Memory B cell (primary cell): Measurements from ENCODE around the gene SRP68.
A peak's percentile ranks its signal among the peaks of the same experiment; 100 is the strongest.
"Not testable (repeated sequence)": the region's sequence is repeated elsewhere in the genome, so short reads cannot be mapped to it uniquely, and the experiment has no call there.

Source experiments
- ATAC-seq: fragments of 150-1000 bp; cut with Tn5 transposase; 2 replicates; pipeline ENCODE4 v1.10.0; 2021; ENCODE audit warnings: low read depth, mild to moderate bottlenecking, moderate library complexity
- DNase-seq, 2 donors: peaks; one replicate each; pipeline ENCODE4 v3.0.0; 2022; ENCODE audit warnings: low spot score in 2 of 2
- H3K27ac Mint-ChIP-seq: one replicate; pipeline ENCODE4 v1.8.0; 2022; ENCODE audit warnings: mild to moderate bottlenecking, moderate library complexity, mixed read lengths
- H3K27me3 Mint-ChIP-seq: one replicate; pipeline ENCODE4 v1.8.0; 2022; ENCODE audit warnings: mixed read lengths
- H3K36me3 Mint-ChIP-seq: one replicate; pipeline ENCODE4 v1.8.0; 2022; ENCODE audit warnings: mild to moderate bottlenecking, mixed read lengths
- H3K4me1 Mint-ChIP-seq: one replicate; pipeline ENCODE4 v1.8.0; 2022; ENCODE audit warnings: mixed read lengths
- H3K4me3 Mint-ChIP-seq: one replicate; pipeline ENCODE4 v1.8.0; 2022; ENCODE audit warnings: mild to moderate bottlenecking, moderate library complexity, mixed read lengths
- H3K9me3 Mint-ChIP-seq: one replicate; pipeline ENCODE4 v1.8.0; 2022; ENCODE audit warnings: mixed read lengths

Gene SRP68

DNA sequence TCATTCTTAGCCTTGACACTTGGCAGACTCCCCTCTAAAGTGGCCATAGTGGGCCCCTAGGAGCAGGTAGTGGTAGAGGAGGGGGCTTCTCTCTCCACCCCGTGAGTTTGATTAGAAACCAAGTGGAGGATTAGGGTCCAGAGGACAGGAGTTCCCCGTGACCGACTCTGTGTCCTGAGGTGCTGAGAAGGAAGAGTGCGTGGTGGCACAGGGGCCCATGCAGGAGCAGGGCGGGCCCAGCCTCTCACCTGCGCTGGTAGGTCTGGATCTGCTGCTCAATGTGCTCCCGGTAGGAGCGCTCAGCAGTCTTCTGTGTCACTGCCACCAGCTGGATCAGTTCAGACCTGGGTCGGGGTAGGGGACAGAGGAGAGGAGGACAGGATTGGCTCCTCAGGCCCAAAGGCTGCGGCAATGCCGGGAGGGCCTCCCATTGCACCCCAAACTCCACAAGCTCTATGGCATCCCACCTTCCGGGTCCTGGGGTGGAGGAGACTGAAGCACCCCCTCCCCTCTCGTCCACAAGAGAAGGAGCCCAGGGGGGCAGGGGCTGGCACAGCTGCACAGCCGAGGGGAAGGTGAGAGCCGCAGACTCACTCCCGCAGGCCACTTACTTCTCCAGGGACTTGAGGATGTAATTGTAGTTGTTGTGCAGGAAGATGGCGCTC, 12.9 kb upstream of the SRP68 start:
- H3K4me3 Mint-ChIP-seq = no peak overlapping the region
- H3K36me3 Mint-ChIP-seq = peaks cover 18% of the 10 kb centered on the region
- ATAC-seq (no peak), DNase-seq (no peak)
- H3K4me1 Mint-ChIP-seq = no peaks in the 10 kb centered on the region
- no peak overlapping the region for H3K27ac Mint-ChIP-seq
- no peaks in the 10 kb centered on the region for H3K27me3 Mint-ChIP-seq
- H3K9me3 Mint-ChIP-seq = no peaks in the 10 kb centered on the region

DNA sequence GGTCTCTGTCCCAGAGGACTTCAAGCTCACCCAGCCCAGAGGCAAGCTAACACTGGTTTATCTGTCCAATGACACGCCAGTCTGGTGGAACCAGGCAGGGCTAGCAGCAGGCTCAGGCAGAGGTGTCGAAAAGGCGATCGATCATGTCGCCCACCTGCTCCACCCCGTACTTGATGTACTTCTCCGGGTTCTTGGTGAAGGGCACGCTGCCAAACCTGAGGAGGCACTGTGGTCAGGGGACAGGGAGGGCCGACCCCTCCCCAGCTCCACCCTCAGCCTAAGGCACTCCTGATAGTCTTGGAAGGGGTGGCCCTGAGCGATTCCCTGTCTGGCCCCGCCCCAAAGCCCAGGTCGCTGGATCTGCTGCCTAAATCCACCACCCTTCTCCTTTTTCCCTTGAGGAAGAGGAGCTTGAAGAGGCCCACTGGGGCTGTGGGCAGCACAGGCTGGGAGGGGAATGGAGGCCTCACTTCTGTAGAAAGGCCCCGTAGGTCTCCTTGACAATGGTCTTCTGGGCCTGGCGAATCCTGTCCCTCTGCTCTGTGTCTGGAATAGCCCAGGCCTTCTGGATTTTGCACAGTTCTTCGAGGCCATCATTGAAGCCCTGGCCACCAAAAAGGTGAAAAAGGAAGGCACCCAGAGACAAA, 11.3 kb upstream of the SRP68 start:
- Mint-ChIP-seq H3K4me1 (no peaks in the 10 kb centered on the region), H3K36me3 (peaks cover 11% of the 10 kb centered on the region), H3K27me3 (peaks cover 2% of the 10 kb centered on the region), H3K9me3 (no peaks in the 10 kb centered on the region), H3K27ac (no peak overlapping the region), H3K4me3 (no peak overlapping the region)
- ATAC-seq (no peak), DNase-seq (no peak)

GRCh38 chr17:76082326-76083251, 10.3 kb upstream of the SRP68 start:
- no peaks in the 10 kb centered on the region for H3K9me3 Mint-ChIP-seq
- H3K4me3 Mint-ChIP-seq = no peak overlapping the region
- ATAC-seq = no peak
- H3K36me3 Mint-ChIP-seq = peaks cover 9% of the 10 kb centered on the region
- H3K4me1 Mint-ChIP-seq = no peaks in the 10 kb centered on the region
- peak overlapping the region; percentile 29 for H3K27ac Mint-ChIP-seq
- H3K27me3 Mint-ChIP-seq = peaks cover 5% of the 10 kb centered on the region
- DNase-seq = no peak

DNA sequence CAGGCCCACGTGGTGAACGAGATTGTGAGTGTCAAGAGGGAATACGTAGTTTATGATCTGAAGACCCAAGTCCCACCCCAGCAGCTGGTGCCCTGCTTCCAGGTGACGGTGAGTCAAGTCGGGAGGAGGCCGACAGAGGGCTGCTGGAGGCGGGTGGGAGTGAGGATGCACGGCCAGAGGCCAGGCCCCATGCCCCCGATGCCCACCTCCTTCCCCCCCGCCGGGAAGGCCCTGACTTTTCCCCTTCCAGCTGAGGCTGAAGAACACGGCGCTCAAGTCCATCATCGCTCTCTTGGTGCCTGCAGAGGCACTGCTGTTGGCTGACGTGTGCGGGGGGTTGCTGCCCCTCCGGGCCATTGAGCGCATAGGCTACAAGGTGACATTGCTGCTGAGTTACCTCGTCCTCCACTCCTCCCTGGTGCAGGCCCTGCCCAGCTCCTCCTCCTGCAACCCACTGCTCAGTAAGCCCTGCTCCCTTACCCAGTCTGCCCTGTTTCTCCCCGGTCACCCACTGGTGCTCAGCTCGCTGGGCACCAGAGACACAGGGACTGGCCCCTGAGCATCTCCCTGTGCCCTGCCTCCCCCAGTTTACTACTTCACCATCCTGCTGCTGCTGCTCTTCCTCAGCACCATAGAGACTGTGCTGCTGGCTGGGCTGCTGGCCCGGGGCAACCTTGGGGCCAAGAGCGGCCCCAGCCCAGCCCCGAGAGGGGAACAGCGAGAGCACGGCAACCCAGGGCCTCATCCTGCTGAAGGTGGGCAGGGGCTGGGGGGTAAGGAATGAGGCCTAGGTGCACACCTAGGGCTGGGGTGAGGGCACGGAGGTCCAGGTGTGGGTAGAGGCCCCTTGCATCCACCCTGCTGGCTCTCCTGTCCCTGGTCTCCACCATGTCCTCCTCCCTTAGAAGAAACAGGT, 9.2 kb upstream of the SRP68 start:
- H3K9me3 Mint-ChIP-seq = no peaks in the 10 kb centered on the region
- H3K4me1 Mint-ChIP-seq = peaks cover 7% of the 10 kb centered on the region
- H3K4me3 Mint-ChIP-seq = no peak overlapping the region
- DNase-seq (no peak), ATAC-seq (no peak)
- peak overlapping the region; percentile 29 for H3K27ac Mint-ChIP-seq
- H3K36me3 Mint-ChIP-seq = peaks cover 7% of the 10 kb centered on the region
- H3K27me3 Mint-ChIP-seq = peaks cover 10% of the 10 kb centered on the region

- Mint-ChIP-seq H3K27me3 (peaks cover 12% of the 10 kb centered on the region), H3K4me1 (peaks cover 9% of the 10 kb centered on the region), H3K27ac (peak overlapping the region; percentile 29), H3K36me3 (peaks cover 5% of the 10 kb centered on the region), H3K4me3 (no peak overlapping the region), H3K9me3 (no peaks in the 10 kb centered on the region)
- DNase-seq = no peak
- ATAC-seq = no peak
Measured at GRCh38 chr17:76080768-76081287, 8.5 kb upstream of the SRP68 start.

DNA sequence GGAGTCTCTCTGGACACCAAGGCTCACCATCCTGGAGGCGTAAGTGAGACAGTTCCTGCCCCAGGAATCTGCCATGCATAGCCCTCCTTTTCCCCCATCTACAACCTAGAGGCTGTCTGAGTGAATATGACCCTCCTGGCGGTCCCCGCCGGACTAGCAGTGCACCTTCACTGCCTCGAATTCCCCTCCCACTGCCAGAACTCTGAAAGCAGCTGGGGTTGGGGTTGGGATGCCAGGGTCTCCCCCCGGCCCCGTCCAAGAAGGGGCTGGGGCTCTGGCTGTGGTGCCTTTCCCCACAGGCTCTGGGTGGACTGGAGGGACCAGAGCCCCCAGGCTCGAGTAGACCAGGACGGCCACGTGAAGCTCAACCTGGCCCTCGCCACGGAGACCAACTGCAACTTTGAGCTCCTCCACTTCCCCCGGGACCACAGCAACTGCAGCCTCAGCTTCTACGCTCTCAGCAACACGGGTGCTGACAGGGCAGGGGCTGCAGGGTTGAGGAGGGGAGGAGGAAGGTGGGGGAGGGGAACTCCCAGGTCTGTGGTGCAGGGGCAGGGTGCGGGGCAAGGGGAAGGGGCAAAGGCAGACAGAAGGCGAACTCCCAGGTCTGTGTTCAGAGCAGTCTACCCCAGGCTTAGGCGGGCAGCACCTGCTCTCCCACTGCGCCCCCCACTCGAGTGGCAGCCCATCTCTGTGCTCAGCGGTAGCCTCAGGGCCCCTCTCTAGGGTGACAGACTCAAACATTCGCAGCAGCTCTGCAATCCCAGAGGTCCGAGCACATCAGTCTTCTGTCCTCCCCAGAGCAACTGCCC, 7.8 kb upstream of the SRP68 start:
- H3K27ac Mint-ChIP-seq = no peak overlapping the region
- peaks cover 14% of the 10 kb centered on the region for H3K27me3 Mint-ChIP-seq
- no peak overlapping the region for H3K4me3 Mint-ChIP-seq
- H3K9me3 Mint-ChIP-seq = no peaks in the 10 kb centered on the region
- ATAC-seq = peak; percentile 7
- peaks cover 11% of the 10 kb centered on the region for H3K4me1 Mint-ChIP-seq
- DNase-seq = no peak
- peaks cover 5% of the 10 kb centered on the region for H3K36me3 Mint-ChIP-seq

- DNase-seq (no peak), ATAC-seq (no peak)
- H3K36me3 Mint-ChIP-seq = peaks cover 3% of the 10 kb centered on the region
- peaks cover 18% of the 10 kb centered on the region for H3K27me3 Mint-ChIP-seq
- H3K4me1 Mint-ChIP-seq = peaks cover 15% of the 10 kb centered on the region
- H3K4me3 Mint-ChIP-seq = no peak overlapping the region
- H3K9me3 Mint-ChIP-seq = no peaks in the 10 kb centered on the region
- no peak overlapping the region for H3K27ac Mint-ChIP-seq
Measured at GRCh38 chr17:76079535-76079955, 7.2 kb upstream of the SRP68 start.

DNA sequence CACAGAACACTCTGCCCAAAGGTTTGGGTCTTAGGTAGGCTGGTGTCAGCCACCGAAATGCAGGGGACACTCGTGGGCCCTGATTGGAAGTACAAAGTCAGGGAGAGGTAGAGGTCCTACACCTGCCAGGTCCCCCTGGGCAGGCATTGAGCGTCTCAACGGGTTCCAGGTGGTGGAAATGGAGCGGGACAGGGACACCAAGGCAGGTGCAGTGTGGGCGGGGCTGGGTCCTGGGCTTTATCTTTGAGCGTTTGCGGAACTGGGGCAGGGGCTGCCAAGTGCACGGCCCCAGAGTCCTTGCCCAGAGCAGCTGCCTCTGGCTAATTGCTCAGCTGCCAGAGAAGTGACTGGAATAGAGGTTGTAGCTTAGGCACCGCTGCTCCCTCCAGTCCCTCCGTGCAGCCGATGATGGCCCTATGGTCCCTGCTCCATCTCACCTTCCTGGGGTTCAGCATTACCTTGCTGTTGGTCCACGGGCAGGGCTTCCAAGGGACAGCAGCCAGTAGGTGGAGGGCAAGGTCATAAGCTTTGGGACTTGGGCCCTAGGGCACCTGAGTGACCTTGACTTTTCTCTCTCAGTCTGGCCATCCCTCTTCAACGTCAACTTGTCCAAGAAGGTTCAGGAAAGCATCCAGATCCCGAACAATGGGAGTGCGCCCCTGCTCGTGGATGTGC, 6.7 kb upstream of the SRP68 start, which contains the start of gene ZACN:
TSS of gene ZACN (plus strand) at position 323 of the 675 bp plus-strand sequence. CDS start at position 406, 83 bp downstream.
- peak within 1 kb of the TSS; percentile 93 for H3K27ac Mint-ChIP-seq
- H3K4me1 Mint-ChIP-seq = peaks cover 15% of the 10 kb centered on the region
- H3K36me3 Mint-ChIP-seq = no peaks in the 10 kb centered on the region
- H3K9me3 Mint-ChIP-seq = no peaks in the 10 kb centered on the region
- H3K27me3 Mint-ChIP-seq = peaks cover 18% of the 10 kb centered on the region
- DNase-seq (no peak), ATAC-seq (no peak)
- no peak within 1 kb of the TSS for H3K4me3 Mint-ChIP-seq

DNA sequence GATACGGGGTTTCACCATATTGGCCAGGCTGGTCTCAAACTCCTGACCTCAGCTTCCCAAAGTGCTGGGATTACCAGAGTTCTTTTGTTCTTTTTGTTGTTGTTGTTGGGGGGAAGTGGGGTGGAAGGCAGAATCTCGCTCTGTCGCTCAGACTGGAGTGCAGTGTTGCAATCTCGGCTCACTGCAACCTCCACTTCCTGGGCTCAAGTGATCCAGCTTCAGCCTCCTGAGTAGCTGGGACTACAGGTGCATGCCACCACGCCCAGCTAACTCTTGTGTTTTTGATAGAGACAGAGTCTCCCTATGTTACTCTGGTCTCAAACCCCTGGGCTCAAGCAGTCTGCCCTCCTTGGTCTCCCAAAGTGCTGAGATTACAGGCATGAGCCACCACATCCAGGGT, 6.1 kb upstream of the SRP68 start:
- H3K4me1 Mint-ChIP-seq = peaks cover 15% of the 10 kb centered on the region
- ATAC-seq, H3K9me3 Mint-ChIP-seq, H3K4me3 Mint-ChIP-seq, H3K36me3 Mint-ChIP-seq, DNase-seq: not testable (repeated sequence)
- peak overlapping the region; percentile 93 for H3K27ac Mint-ChIP-seq
- peaks cover 21% of the 10 kb centered on the region for H3K27me3 Mint-ChIP-seq

GRCh38 chr17:76077584-76078110, 5.3 kb upstream of the SRP68 start:
- Mint-ChIP-seq H3K27ac (peak overlapping the region; percentile 93), H3K4me3 (no peak overlapping the region), H3K27me3 (peaks cover 21% of the 10 kb centered on the region), H3K4me1 (peaks cover 17% of the 10 kb centered on the region), H3K36me3 (no peaks in the 10 kb centered on the region), H3K9me3 (no peaks in the 10 kb centered on the region)
- DNase-seq (no peak), ATAC-seq (peak; percentile 4)

DNA sequence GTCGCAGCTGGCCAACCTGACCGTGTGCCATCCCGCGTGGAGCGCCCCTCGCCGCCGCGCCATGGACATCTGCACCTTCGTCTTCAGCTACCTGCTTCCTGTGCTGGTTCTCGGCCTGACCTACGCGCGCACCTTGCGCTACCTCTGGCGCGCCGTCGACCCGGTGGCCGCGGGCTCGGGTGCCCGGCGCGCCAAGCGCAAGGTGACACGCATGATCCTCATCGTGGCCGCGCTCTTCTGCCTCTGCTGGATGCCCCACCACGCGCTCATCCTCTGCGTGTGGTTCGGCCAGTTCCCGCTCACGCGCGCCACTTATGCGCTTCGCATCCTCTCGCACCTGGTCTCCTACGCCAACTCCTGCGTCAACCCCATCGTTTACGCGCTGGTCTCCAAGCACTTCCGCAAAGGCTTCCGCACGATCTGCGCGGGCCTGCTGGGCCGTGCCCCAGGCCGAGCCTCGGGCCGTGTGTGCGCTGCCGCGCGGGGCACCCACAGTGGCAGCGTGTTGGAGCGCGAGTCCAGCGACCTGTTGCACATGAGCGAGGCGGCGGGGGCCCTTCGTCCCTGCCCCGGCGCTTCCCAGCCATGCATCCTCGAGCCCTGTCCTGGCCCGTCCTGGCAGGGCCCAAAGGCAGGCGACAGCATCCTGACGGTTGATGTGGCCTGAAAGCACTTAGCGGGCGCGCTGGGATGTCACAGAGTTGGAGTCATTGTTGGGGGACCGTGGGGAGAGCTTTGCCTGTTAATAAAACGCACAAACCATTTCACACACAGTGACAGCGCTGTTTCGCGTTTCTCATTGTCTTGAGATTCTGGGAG, 4.7 kb upstream of the SRP68 start:
- no peaks in the 10 kb centered on the region for H3K36me3 Mint-ChIP-seq
- H3K4me1 Mint-ChIP-seq = peaks cover 17% of the 10 kb centered on the region
- peak; percentile 64 for ATAC-seq
- peaks cover 21% of the 10 kb centered on the region for H3K27me3 Mint-ChIP-seq
- H3K4me3 Mint-ChIP-seq = peak overlapping the region; percentile 76
- H3K27ac Mint-ChIP-seq = peak overlapping the region; percentile 93
- H3K9me3 Mint-ChIP-seq = no peaks in the 10 kb centered on the region
- DNase-seq = peak; percentile 54 to 61
